GM21447 (cell line): ENCODE results near the gene TMEM25.
"Not testable (repeated sequence)": the region's sequence is repeated elsewhere in the genome, so short reads cannot be mapped to it uniquely, and the experiment has no call there.

Experiments
- ATAC-seq: cut with Tn5 transposase; IDR thresholded peaks from one replicate; pipeline ENCODE4 v1.9.1; 2021; ENCODE audit not compliant: unreplicated experiment

The TMEM25 gene

DNA sequence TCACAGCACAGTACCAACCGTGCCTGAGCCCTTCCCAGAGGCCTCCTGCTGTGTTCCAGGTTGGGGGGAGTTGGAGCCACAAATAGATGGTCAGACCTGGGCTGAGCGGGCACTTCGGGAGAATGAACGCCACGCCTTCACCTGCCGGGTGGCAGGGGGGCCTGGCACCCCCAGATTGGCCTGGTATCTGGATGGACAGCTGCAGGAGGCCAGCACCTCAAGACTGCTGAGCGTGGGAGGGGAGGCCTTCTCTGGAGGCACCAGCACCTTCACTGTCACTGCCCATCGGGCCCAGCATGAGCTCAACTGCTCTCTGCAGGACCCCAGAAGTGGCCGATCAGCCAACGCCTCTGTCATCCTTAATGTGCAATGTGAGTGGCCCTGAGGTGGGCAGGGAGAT, 1.1 kb downstream of the TMEM25 start:
- ATAC-seq, result no peak

DNA sequence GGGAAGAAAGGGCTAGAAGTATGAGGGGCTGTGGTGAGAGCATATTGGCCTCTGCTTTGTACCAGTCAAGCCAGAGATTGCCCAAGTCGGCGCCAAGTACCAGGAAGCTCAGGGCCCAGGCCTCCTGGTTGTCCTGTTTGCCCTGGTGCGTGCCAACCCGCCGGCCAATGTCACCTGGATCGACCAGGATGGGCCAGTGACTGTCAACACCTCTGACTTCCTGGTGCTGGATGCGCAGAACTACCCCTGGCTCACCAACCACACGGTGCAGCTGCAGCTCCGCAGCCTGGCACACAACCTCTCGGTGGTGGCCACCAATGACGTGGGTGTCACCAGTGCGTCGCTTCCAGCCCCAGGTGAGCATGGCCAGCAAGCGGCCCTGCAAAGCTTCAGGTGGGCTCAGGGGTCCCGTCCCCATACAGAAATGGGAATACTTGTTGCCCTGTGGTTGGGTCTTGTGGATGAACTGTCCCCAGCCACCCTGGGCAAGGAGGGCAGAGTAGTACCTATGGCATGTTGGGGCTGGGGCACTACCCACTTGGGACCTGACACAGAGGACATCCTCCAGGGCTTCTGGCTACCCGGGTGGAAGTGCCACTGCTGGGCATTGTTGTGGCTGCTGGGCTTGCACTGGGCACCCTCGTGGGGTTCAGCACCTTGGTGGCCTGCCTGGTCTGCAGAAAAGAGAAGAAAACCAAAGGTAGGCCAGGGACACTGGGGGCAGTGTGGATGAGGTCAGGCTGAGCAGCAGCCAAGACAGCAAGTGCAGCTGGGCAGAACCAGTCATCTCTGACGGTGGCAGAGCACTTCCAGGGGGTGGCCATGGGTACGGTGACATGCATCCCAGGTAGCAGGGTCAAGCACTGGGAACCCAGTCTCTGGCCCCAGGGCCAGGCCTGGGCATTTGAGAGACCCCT, 2.1 kb downstream of the TMEM25 start:
- no peak for ATAC-seq

DNA sequence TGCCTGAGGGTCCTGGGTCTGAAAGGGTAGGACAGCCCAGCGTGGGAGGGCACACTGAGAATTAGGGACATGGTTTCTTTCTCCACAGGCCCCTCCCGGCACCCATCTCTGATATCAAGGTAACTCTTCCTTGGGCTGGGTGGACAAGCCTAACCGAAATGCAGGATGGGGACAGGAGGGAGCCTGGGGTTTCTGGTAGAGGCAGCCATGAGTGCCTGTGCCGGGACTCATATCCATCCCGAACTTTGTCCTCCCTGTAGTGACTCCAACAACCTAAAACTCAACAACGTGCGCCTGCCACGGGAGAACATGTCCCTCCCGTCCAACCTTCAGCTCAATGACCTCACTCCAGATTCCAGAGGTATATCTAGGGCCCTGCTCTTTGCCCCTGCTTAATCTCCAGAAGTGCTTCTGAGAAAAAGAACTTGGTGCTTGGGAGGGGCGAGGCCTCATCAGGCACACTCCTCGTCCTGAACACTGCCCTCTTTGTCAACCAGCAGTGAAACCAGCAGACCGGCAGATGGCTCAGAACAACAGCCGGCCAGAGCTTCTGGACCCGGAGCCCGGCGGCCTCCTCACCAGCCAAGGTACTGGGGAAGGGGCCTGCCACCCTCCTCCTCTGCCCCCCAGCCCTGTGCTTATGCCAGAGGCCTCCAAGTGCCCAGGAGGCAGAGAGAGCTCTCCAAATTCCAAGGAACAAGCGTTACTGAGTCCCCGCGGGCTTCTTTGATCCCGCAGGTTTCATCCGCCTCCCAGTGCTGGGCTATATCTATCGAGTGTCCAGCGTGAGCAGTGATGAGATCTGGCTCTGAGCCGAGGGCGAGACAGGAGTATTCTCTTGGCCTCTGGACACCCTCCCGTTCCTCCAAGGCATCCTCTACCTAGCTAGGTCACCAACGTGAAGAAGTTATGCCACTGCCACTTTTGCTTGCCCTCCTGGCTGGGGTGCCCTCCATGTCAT, 3.1 kb downstream of the TMEM25 start:
- no peak for ATAC-seq

DNA sequence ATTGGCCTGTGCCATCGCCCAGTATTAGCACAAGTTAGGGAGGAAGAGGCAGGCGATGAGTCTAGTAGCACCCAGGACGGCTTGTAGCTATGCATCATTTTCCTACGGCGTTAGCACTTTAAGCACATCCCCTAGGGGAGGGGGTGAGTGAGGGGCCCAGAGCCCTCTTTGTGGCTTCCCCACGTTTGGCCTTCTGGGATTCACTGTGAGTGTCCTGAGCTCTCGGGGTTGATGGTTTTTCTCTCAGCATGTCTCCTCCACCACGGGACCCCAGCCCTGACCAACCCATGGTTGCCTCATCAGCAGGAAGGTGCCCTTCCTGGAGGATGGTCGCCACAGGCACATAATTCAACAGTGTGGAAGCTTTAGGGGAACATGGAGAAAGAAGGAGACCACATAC, 4.3 kb downstream of the TMEM25 start:
- no peak for ATAC-seq

DNA sequence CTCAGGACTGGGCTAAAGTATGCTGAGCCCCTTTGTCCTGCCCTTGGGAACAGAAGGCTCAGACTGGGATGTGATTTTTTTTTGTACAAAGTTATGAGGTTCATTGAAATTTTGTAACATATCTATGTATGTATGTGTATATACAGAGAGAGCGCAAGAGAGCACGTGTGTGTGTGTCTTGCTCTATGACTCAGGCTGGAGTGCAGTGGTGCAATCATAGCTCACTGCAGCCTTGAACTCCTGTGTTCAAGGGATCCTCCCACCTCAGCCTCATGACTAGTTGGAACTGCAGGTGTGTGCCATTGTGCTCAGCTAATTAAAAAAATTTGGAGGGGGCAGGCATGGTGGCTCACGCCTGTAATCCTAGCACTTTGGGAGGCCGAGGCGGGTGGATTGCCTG, 5.7 kb downstream of the TMEM25 start:
- no peak for ATAC-seq

DNA sequence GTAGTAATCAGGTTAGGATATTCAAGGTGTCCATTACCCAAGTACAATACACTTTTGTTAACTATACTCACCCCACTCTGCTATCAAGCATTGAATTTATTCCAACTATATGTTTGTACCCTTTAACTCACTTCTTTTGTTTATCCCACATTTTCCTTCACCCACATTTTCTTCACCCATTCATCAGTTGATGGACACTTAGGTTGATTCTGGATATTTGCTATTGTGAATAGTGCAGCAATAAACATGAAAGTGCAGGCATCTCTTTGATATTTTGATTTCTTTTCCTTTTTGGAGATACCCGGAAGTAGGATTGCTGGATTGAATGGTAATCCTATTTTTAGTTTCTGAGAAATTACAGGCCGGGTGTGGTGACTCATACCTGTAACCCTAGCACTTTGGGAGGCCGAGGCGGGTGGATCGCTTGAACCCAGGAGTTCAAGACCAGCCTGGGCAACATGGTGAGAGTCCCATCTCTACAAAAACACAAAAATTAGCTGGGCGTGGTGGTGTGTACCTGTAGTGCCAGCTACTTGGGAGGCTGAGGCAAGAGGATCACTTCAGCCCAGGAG, 6.5 kb downstream of the TMEM25 start:
- no peak for ATAC-seq

DNA sequence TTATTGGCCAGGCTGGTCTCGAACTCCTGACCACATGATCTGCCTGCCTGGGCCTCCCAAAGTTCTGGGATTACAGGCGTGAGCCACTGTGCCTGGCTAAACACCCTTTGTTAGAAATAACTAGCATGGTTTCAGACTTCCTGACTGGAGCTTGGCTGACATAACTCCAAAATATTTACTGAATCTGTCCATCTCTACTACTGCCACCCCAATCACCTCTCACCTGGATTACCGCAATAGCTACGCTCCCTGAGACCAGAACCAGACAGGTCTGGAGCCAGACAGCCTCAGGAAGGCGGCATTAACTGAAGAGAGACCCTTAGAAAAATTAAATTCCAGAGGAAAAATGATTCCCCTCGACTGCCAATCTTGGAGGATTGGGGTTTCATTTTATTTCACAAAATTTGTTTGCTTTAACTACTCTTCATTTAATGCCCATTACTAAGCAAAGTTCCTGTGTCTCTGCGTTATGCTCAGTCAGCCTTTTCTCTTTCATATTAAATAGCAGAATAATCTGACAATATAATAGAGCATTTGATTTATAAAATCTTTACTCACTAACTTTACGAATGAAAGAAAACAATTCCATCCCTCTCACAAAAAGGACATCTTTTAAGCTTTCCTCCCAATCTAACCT, 13.1 kb downstream of the TMEM25 start:
- ATAC-seq, result no peak

DNA sequence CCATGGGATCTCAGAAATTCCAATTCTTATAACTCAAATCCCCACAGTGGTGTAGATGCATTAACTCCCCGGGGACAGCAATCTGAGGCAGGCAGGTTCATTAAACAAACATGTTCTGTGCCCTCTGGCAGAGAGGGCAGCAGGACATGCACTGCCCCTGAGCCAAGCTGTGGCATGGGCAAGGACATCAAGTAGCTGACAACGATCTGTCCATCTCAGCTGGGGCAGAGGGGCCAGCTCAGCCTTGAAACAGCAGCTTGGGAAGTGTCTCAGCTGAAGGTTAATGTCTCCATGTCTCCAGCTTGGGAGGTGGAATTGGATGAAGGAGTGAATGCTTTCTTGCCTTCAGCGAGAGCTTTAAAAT, 13.6 kb downstream of the TMEM25 start:
- no peak for ATAC-seq

DNA sequence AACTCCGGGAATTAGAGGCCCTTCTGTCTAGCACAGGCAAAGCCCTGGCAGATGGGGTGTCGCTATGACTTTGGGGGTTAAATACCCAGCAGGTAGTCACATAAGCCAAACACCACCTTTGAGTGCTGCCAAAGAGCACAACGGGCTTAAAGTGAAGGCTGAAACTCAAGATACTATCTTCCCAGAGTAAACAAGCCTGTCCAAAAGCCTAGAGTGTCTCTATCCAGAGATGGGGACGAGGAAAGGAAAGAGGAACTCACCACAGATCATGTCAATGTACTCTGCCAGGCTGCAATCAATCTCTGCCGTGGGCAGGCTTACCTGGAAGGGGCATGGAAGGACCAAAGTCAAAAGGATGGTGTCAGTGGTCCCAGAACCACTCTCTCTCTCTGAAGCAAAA, 14.5 kb downstream of the TMEM25 start:
- ATAC-seq, result no peak

DNA sequence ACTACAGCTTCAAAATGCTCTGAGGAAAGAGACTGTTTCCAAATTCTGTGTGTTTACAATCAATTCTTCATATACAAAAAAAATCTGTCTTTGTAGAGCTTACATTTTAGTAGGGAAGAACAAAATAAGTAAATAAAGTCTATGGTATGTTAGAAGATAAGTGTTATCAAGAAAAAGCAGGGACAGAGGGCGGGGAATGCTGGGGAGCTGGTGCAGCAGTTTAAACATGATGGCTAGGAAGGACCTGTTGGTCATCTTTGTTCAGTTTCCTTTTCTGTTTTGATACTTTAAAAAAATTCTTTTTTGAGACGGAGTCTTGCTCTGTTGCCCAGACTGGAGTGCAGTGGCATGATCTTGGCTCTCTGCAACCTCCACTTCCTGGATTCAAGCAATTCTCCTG, 16.1 kb downstream of the TMEM25 start:
- no peak for ATAC-seq

DNA sequence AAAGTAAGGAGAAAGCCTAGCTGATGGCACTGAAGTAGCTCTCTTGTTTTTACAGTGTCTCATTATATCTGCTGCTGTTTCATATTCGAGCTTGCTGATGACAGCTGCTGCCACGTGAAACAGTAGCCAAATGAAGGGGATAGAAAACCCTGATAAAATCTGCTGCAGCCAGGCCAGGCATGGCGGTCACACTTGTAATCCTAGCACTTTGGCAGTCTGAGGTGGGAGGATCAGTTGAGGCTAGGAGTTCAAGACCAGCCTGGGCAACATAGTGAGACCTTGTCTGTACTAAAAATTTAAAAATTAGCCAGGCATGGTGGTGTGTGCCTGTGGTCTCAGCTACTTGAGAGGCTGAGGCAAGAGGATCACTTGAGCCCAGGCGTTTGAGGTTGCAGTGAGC, 21.3 kb downstream of the TMEM25 start:
- ATAC-seq, result no peak

DNA sequence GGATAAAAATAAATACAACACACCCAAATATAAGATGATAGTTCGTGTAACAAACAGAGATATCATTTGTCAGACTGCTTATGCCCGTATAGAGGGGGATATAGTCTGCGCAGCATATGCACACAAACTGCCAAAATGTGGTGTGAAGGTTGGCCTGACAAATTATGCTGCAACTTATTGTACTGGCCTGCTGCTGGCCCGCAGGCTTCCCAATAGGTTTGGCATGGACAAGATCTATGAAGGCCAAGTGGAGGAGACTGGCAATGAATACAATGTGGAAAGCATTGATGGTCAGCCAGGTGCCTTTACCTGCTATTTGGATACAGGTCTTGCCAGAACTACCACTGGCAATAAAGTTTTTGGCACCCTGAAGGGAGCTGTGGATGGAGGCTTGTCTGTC, 29.8 kb downstream of the TMEM25 start:
- no peak for ATAC-seq

DNA sequence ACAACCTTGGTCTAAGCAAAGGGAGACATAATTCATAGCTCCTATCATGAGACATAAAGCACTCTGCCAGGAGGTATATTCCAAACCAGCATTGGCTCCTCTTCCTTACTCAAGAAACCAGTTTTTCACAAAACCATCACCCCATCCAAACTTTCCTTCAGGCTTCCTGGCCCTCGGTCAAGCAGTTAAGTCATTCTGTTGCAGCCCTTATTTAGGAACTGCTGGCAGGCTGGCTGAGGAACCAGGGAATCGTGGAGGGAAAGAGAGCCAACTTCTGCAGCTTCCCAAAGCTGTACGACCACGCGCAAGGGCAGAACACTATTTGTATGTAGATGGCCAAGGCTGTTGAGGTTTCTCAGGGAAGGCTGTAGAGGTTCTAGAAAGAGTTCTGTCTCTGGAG, 34.1 kb downstream of the TMEM25 start:
- ATAC-seq, result no peak

DNA sequence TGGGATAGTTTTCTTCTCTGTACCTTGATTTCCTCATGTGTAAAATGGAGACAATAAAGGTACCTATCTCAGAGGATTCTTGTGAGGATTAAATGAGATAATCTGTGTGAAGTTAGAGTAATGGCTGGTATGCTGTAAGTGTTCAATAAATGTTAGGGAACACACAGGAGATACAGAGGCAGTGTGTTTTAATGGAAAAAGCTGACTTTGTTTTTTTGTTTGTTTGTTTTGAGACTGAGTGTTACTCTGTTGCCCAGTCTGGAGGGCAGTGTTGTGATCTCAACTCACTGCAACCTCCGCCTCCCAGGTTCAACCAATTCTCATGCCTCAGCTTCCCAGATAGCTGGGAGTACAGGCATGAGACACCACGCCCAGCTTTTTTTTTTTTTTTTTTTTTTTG, 38.7 kb downstream of the TMEM25 start:
- no peak for ATAC-seq

DNA sequence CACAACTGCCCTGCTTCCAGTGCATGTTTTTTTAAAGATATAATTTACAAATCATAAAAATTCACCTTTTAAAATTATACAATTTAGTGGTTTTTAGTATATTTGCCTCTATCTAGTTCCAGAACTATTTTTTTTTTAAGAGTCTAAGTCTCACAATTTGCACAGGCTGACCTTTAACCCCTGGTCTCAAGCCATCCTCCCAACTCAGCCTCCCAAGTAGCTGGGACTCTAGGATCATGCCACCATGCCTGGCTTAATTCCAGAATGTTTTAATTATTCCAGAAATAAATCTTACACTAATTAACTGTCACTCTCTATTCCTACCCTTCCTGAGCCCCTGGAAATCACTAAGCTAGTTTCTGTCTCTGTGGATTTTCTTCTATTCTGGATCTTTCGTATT, 39.8 kb downstream of the TMEM25 start:
- no peak for ATAC-seq

DNA sequence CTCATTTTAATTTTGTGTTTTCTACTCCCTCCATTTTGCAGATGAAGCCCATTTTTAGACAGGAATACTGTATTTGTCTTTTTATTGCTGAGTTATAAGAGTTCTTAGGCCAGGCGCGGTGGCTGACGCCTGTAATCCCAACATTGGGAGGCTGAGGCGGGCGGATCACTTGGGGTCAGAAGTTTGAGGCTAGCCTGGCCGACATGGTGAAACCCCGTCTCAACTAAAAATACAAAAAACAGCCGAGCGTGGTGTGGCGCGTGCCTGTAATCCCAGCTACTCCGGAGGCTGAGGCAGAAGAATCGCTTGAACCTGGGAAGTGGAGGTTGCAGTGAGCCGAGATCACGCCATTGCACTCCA, 40.7 kb downstream of the TMEM25 start:
- ATAC-seq, result peak; percentile 15

DNA sequence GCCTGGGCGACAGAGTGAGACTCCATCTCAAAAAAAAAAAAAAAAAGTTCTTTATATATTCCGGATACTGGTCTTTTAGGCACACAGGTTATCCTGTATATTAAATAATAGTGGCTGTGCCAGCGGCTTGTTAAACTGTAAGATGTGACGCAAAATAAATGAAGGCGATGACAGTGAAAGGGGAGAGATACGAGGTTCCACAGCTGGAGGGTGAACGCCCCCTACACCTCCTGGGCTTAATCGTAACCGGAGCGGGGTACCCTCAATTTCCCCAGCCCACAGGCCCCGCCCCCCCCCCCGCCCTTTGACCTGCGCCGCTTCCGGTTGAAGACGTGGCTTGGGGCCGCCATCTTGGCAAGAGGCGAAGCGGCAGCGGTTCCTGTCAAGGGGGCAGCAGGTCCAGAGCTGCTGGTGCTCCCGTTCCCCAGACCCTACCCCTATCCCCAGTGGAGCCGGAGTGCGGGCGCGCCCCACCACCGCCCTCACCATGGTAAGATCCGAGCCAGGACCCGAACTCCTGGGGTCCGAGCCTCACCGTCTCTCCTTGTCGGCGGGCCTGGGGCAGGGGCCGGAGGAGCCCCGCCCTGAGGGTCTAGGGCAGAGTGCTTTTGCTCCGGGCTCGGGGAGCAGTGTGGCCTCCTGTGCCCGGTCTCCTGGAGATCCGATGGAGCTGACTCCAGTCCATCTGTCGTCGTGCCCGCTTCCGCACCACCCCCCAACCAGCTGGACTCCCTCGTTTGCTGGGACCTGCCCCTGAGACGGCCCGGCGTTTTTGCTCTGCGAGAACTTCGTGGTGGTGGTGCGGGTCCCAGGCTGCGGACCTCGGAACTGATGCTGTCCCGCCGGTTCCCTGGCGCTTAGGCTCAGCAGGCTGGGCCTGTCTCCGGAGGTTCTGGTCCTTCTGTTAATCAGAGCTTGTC, 41.3 kb downstream of the TMEM25 start, which contains the start of gene ARCN1:
ARCN1 (plus strand) TSS at position 349 of the 920 bp plus-strand sequence; CDS start at position 488, 139 bp downstream.
- ATAC-seq, result peak; percentile 66

DNA sequence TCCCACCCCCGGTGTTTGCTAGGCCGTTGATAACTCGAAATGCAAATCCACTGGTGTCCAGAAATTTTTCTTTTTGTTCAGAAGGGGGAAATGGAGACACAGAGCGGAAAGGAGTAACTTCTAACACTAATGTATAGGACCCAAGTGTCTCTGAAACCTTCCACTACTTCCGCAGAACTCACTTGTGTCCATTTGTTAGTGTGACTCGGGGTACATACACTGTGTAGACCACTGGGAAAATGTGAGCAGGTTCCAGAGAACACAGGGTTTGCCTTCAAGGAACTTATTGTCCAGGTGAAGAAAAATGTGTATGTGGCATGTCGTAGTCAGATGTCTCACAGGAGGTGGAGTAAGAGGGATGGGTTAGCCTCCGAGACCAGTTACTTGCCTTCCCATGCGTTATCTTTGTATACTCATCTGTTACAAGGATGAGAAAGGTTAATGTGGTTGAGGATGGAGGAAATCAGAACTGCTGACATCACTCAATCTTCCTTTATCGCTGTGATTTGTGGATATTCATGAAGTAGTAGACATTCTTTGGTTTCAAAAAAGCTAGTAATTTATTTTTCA, 42.1 kb downstream of the TMEM25 start:
- peak; percentile 34 for ATAC-seq

DNA sequence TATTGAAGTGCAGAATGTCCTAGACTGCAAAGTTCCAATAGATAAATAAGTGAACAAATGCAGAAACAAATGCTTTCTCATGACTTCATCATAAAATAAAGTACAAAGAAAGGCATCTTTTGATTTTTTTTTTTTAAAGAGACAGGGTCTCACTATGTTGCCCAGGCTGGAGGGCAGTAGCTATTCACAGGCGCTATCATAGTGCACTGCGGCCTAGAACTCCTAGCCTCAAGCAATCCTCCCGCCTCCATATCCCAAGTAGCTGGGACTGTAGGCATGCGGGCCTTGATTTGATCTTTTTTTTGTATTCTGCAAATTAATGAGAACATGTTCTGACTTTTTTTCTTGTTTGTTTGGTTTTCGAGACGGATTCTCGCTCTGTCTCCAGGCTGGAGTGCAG, 43.6 kb downstream of the TMEM25 start:
- no peak for ATAC-seq

DNA sequence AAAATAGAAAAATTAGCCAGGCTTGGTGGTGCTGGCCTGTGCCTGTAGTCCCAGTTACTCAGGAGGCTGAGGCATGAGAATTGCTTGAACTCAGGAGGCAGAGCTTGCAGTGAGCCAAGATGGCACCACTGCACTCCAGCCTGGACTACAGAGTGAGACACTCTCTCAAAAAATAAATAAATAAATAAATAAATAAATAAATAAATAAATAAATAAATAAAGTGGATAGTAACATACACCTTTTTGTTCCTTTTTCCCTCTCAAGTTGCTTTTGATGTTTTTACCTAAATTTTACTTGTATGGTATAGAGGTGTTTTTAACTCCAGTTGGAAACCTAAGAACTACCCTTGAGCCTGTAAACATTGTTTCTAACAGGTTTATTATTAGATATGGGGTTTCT, 47.0 kb downstream of the TMEM25 start:
- not testable (repeated sequence) for ATAC-seq
